Esophagus muscularis mucosa (tissue), 4 donors: ENCODE data around the gene EPS8L3. TPM values are rescaled to one million over a fixed set of nuclear protein-coding genes. Genes with fewer than 3 reads are reported as not detected.
"Not testable (repeated sequence)": the region's sequence is repeated elsewhere in the genome, so short reads cannot be mapped to it uniquely, and the experiment has no call there.

ENCODE experiments used
- DNase-seq: peaks from one replicate; pipeline ENCODE4 v3.0.0-alpha.2; 2017; ENCODE audit errors: extremely low spot score
- H3K27ac ChIP-seq, 4 donors: fragments of 200-600 bp; sonication (generic); replicated peaks in 1 of 4; 1 replicate in 3 of 4; 2 replicates in 1 of 4; pipeline ENCODE4 v1.5.1; 2016 to 2019; ENCODE audit warnings: mild to moderate bottlenecking in 1 of 4
- H3K27me3 ChIP-seq, 4 donors: fragments of 200-600 bp; sonication (generic); one replicate each; pipeline versions ENCODE4 v1.5.1 to v1.6.0; 2016 to 2019
- H3K36me3 ChIP-seq, 4 donors: fragments of 200-600 bp; sonication (generic); one replicate each; pipeline ENCODE4 v1.5.1; 2016 to 2019
- H3K4me1 ChIP-seq, 4 donors: fragments of 200-600 bp; sonication (generic); one replicate each; pipeline ENCODE4 v1.5.1; 2016 to 2019
- H3K4me3 ChIP-seq, 4 donors: fragments of 200-600 bp; sonication (generic); 1 replicate in 2 of 4; 2 replicates in 2 of 4; pipeline ENCODE4 v1.5.1; 2016 to 2019; ENCODE audit warnings: mild to moderate bottlenecking in 4 of 4, moderate library complexity in 1 of 4
- H3K9me3 ChIP-seq, 4 donors: fragments of 200-600 bp; sonication (generic); 1 replicate in 3 of 4; 2 replicates in 1 of 4; pipeline ENCODE4 v1.5.1; 2016 to 2019
- EP300 ChIP-seq: sonication (generic); formaldehyde crosslinking; IDR thresholded peaks from one replicate; pipeline ENCODE4 v1.6.1; 2017; ENCODE audit warnings: antibody characterized with exemption
- POLR2A ChIP-seq: fragments of 450-650 bp; IDR thresholded peaks from one replicate; pipeline ENCODE4 v1.6.1; 2017; ENCODE audit warnings: antibody characterized with exemption, moderate library complexity, mild to moderate bottlenecking, low read depth
- POLR2AphosphoS5 ChIP-seq, 2 donors: sonication (generic); formaldehyde crosslinking; IDR thresholded peaks; one replicate each; pipeline ENCODE4 v1.6.1; 2017; ENCODE audit warnings: antibody characterized with exemption in 2 of 2
- WGBS: methylation state at CpG from one replicate; pipeline ENCODE4 v1.1.5; 2018; 5-methylcytosine and 5-hydroxymethylcytosine counted together
- intact Hi-C: fragments of 100-400 bp; cut with DNase I; formaldehyde crosslinking; loops from one replicate; pipeline ENCODE4 v1.15.1; 2023
- total RNA-seq, 4 donors: library from RNA; depleted of rRNA; stranded (reverse); fragments of >200 nt; gene quantifications; one replicate each; pipeline versions ENCODE4 v1.1.0 to v1.2.1, GENCODE V29; 2016
- TF ChIP-seq, protein P1 (sequence below), 3 experiments: fragments of 200-600 bp in 2 of 3; fragments of 450-650 bp in 1 of 3; sonication (generic) in 2 of 3; IDR thresholded peaks; one replicate each; pipeline ENCODE4 v1.5.1; 2017 to 2019; ENCODE audit warnings: antibody characterized with exemption in 3 of 3, mild to moderate bottlenecking in 2 of 3, moderate library complexity in 1 of 3

Gene EPS8L3
- total RNA-seq, 4 donors from 2014 or later, result 0.52 TPM; not detected in 3

DNA sequence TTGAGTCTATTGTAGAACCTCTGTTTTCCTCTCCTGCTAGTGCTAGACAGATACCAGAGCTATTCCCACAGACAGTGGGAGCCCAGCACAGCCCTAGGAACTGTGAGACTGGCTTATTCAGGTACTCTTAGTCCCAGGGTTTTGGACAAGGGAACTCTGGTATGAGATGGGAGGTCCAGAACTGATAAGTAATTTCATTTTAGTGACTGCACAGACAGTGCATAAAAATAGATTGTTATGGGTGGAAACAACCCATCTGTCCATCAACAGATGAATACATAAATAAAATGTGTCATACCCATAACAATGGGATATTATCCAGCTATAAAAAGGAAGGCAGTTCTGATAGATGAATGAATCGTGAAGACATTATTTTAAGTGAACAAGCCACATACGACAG lies 9.0 kb downstream of the EPS8L3 start:
- DNase-seq, result no peak
- WGBS, result 71% methylated on average over 2 of the region's 2 CpGs
- H3K4me1 ChIP-seq, result no peaks in the 10 kb centered on the region
- TF ChIP-seq, protein P1, sequence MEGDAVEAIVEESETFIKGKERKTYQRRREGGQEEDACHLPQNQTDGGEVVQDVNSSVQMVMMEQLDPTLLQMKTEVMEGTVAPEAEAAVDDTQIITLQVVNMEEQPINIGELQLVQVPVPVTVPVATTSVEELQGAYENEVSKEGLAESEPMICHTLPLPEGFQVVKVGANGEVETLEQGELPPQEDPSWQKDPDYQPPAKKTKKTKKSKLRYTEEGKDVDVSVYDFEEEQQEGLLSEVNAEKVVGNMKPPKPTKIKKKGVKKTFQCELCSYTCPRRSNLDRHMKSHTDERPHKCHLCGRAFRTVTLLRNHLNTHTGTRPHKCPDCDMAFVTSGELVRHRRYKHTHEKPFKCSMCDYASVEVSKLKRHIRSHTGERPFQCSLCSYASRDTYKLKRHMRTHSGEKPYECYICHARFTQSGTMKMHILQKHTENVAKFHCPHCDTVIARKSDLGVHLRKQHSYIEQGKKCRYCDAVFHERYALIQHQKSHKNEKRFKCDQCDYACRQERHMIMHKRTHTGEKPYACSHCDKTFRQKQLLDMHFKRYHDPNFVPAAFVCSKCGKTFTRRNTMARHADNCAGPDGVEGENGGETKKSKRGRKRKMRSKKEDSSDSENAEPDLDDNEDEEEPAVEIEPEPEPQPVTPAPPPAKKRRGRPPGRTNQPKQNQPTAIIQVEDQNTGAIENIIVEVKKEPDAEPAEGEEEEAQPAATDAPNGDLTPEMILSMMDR (IDR thresholded peaks at IDR 0.05), result no peak
- TF ChIP-seq POLR2A (no peak), POLR2AphosphoS5 (IDR thresholded peaks at IDR 0.05) (no peak), EP300 (no peak)
- H3K4me3 ChIP-seq, result no peak overlapping the region
- no peaks in the 10 kb centered on the region for H3K27me3 ChIP-seq
- H3K27ac ChIP-seq, result no peak overlapping the region
- H3K36me3 ChIP-seq, result no peaks in the 10 kb centered on the region
- H3K9me3 ChIP-seq, result no peaks in the 10 kb centered on the region
- intact Hi-C loops, result loop anchor here (5.0 kb wide), 1 partner anchor 212 kb away; no protein-coding TSS in a partner anchor

DNA sequence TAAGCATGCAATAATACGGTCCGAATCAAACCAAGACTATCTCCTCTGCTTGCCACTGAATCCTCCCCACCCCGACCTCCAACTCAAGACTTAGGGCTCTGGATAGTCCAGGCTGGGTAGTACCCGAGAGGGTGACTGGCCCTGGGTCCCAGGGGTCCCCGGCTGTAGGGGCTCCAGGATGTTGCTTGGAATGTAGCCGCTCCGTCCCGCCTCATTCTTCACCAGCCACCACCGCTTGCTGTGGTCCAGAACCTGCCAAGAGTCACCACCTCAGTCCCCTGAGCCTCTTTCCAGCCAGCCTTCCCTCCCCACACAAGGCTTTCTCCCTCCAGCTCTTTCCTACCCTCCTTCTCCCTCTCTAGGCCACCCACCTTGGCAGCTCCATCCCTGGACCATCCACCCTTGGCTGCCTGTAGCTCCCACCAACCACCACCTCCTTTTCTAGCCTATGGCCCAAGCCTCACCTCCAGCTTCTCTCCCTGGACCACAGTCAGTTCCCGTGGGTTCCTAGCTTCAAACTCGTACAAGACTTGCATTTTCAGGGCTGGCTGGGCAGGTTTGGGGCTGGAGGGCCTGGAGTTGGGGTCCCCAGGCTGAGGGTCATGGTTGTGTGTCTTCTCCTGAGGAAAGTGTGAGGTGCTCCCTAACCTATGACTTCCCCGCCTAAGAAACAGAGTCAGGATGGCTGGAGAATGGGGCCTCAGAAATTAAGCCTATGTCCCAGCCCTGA lies 12.0 kb downstream of the EPS8L3 start:
- intact Hi-C loops, result no loop called here
- Histone ChIP-seq H3K4me1 (no peaks in the 10 kb centered on the region), H3K4me3 (no peak overlapping the region), H3K27ac (no peak overlapping the region), H3K9me3 (no peaks in the 10 kb centered on the region), H3K36me3 (no peaks in the 10 kb centered on the region), H3K27me3 (no peaks in the 10 kb centered on the region)
- TF ChIP-seq POLR2A, result no peak
- TF ChIP-seq, protein P1 (IDR thresholded peaks at IDR 0.05), result no peak
- TF ChIP-seq EP300, result no peak
- no peak for TF ChIP-seq POLR2AphosphoS5 (IDR thresholded peaks at IDR 0.05)
- WGBS, result 94% methylated on average over 9 of the region's 12 CpGs
- no peak for DNase-seq

DNA sequence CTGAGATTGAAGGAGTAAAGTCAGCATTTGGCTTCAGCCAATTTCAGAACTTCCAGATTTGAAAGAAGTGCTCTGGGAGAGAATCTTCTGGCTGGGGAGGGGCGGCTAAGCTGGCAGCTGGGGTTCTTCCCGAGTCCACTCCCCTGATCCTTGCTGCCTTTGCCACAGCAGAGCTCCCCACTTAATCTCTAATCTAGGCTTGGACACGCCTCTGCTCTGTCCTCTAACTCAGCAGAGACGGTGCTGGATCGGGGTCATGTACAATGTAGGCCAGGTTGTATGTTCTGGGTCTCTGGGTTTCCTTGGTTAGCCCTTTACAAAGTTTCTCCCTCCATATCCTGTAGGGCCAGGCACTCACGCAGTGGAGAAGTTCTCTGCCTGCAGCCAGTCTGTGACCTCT lies 12.8 kb downstream of the EPS8L3 start:
- Histone ChIP-seq H3K9me3 (no peaks in the 10 kb centered on the region), H3K4me3 (no peak overlapping the region), H3K27ac (no peak overlapping the region), H3K36me3 (no peaks in the 10 kb centered on the region), H3K4me1 (no peaks in the 10 kb centered on the region), H3K27me3 (no peaks in the 10 kb centered on the region)
- no peak for DNase-seq
- intact Hi-C loops, result no loop called here
- TF ChIP-seq EP300 (no peak), POLR2A (no peak), POLR2AphosphoS5 (IDR thresholded peaks at IDR 0.05) (no peak)
- TF ChIP-seq, protein P1 (IDR thresholded peaks at IDR 0.05), result no peak
- 94% methylated on average over 6 of the region's 6 CpGs for WGBS

DNA sequence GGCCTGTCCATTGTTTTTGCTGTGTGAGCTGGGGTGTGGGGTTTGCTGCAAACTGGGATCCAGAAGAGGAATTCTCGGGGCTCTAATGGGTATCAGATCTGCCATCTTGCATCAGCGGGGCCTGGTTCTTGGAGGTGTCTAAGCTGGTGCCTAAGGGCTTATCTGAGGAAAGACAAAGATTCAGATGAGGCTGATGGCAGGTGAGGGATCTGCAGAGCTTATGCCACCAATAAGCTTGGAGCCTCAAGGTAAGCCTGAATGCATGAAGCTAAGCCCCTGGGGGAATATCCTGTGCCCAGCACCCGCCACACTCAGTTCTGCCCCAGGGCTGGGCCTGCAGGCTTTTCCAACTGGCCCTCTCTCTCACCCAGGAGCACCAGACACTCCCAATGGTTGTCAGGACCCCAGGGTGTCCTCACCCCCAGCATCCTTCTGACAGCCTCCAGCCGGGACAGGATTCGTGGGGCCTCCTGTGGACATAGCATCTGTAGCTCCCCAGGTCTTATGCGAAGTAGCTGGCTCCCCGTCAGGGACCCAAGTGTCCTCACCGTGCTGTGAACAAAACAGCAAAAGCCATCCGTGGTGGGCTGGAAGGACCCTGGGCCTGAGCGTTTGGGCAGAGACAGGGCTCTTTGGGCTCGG lies 13.4 kb downstream of the EPS8L3 start:
- H3K9me3 ChIP-seq, result no peaks in the 10 kb centered on the region
- no peaks in the 10 kb centered on the region for H3K4me1 ChIP-seq
- no peak overlapping the region for H3K27ac ChIP-seq
- intact Hi-C loops, result no loop called here
- DNase-seq, result no peak
- WGBS, result 93% methylated on average over 4 of the region's 11 CpGs
- H3K36me3 ChIP-seq, result no peaks in the 10 kb centered on the region
- TF ChIP-seq POLR2A, result no peak
- H3K4me3 ChIP-seq, result no peak overlapping the region
- H3K27me3 ChIP-seq, result no peaks in the 10 kb centered on the region

DNA sequence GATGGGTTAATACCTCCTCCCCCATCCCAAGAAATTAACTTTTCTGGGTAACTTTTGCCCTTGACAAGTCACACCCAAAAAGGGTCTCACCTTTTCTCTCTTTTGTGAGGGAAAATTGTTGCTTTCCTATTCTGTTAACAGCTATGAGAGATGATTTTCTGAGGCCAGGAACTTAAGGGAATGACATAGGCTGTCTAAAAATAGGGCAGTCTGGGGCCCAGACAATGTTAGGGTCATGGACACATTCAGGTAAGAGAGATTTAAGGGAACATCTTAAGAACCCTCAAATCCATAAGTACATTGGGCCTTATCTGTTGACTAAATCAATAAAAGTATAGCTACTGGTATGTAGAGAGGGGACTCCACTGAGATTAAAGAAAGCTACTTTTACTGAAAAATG lies 14.5 kb downstream of the EPS8L3 start:
- no peak overlapping the region for H3K4me3 ChIP-seq
- no peaks in the 10 kb centered on the region for H3K9me3 ChIP-seq
- no peaks in the 10 kb centered on the region for H3K27me3 ChIP-seq
- H3K36me3 ChIP-seq, result no peaks in the 10 kb centered on the region
- intact Hi-C loops, result no loop called here
- H3K27ac ChIP-seq, result no peak overlapping the region
- DNase-seq, result no peak
- TF ChIP-seq EP300, result no peak
- no peak for TF ChIP-seq POLR2AphosphoS5 (IDR thresholded peaks at IDR 0.05)
- TF ChIP-seq, protein P1 (IDR thresholded peaks at IDR 0.05), result no peak
- no peak for TF ChIP-seq POLR2A
- H3K4me1 ChIP-seq, result no peaks in the 10 kb centered on the region

DNA sequence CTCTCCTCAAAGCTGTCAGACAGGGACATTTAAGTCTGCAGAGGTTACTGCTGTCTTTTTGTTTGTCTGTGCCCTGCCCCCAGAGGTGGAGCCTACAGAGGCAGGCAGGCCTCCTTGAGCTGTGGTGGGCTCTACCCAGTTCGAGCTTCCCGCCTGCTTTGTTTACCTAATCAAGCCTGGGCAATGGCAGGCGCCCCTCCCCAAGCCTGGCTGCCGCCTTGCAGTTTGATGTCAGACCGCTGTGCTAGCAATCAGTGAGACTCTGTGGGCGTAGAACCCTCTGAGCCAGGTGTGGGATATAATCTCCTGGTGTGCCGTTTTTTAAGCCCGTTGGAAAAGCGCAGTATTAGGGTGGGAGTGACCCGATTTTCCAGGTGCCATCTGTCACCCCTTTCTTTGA lies 15.4 kb downstream of the EPS8L3 start:
- H3K9me3 ChIP-seq, intact Hi-C loops: not testable (repeated sequence)

More for the DNA sequence above, 15.4 kb downstream of the EPS8L3 start:
- H3K27me3 ChIP-seq, H3K4me3 ChIP-seq, H3K4me1 ChIP-seq, H3K36me3 ChIP-seq, H3K27ac ChIP-seq, DNase-seq: not testable (repeated sequence)
- 95% methylated on average over 4 of the region's 10 CpGs for WGBS
